HepG2 (cell line): ENCODE data around the gene HSD17B8. TPM values are rescaled to one million over a fixed set of nuclear protein-coding genes. Genes with fewer than 3 reads are reported as not detected.
A peak's percentile ranks its signal among the peaks of the same experiment; 100 is the strongest.

Source experiments
- ETV6 ChIP-seq: sonication (generic); formaldehyde crosslinking; conservative IDR thresholded peaks from 2 replicates; pipeline ENCODE4 v1.4.0; 2020; ENCODE audit warnings: missing genetic modification reagents
- FOXC1 ChIP-seq: sonication (generic); formaldehyde crosslinking; IDR thresholded peaks from 2 replicates; pipeline ENCODE4 v1.8.0; 2022; ENCODE audit warnings: mild to moderate bottlenecking, missing genetic modification reagents, borderline replicate concordance
- ISL2 ChIP-seq: sonication (generic); formaldehyde crosslinking; IDR thresholded peaks from 2 replicates; pipeline ENCODE4 v1.5.0; 2020; ENCODE audit warnings: missing genetic modification reagents
- MED13 ChIP-seq: sonication (generic); formaldehyde crosslinking; IDR thresholded peaks from 2 replicates; pipeline ENCODE4 v1.5.0; 2020; ENCODE audit warnings: missing genetic modification reagents
- NFYC ChIP-seq: IDR thresholded peaks from 2 replicates; pipeline ENCODE4 v1.6.1; 2016; ENCODE audit warnings: missing genetic modification reagents, missing compliant biosample characterization
- PTBP1 ChIP-seq: fragments of 200-400 bp; formaldehyde crosslinking; IDR thresholded peaks from 2 replicates; pipeline ENCODE4 v1.6.1; 2018; ENCODE audit warnings: low read length, low read depth; ENCODE audit not compliant: poor library complexity, severe bottlenecking
- REPIN1 ChIP-seq: sonication (generic); formaldehyde crosslinking; IDR thresholded peaks from 2 replicates; pipeline ENCODE4 v1.8.0; 2022; ENCODE audit warnings: missing genetic modification reagents, low read depth, mild to moderate bottlenecking, borderline replicate concordance
- SALL1 ChIP-seq: sonication (generic); formaldehyde crosslinking; IDR thresholded peaks from 2 replicates; pipeline ENCODE4 v1.8.0; 2022; ENCODE audit warnings: mild to moderate bottlenecking, missing genetic modification reagents
- SAP130 ChIP-seq: IDR thresholded peaks from 2 replicates; pipeline ENCODE4 v1.6.1; 2016; ENCODE audit warnings: low read depth
- ZNF224 ChIP-seq: sonication (generic); formaldehyde crosslinking; IDR thresholded peaks from 2 replicates; pipeline ENCODE4 v1.5.0; 2020; ENCODE audit warnings: mild to moderate bottlenecking, missing genetic modification reagents
- ZNF343 ChIP-seq: sonication (generic); formaldehyde crosslinking; IDR thresholded peaks from 2 replicates; pipeline ENCODE4 v1.4.0; 2020; ENCODE audit warnings: mild to moderate bottlenecking, missing genetic modification reagents
- ZNF546 ChIP-seq: sonication (generic); formaldehyde crosslinking; conservative IDR thresholded peaks from 2 replicates; pipeline ENCODE4 v1.8.1; 2023; ENCODE audit warnings: mild to moderate bottlenecking, missing genetic modification reagents
- ZNF761 ChIP-seq: sonication (generic); formaldehyde crosslinking; conservative IDR thresholded peaks from 2 replicates; pipeline ENCODE4 v1.4.0; 2020; ENCODE audit warnings: mild to moderate bottlenecking, missing genetic modification reagents
- polyA plus RNA-seq, 8 experiments: library from polyadenylated mRNA; depleted of rRNA in 3 of 8; stranded (reverse) in 7 of 8; unstranded in 1 of 8; fragments of >200 nt; fragmentation: Illumina TruSeq in 4 of 8; extraction: Trizol in 4 of 8; gene quantifications; 2 replicates each; pipeline versions ENCODE4 v1.2.1 to v1.2.3, GENCODE V29; 2011 to 2016; ENCODE audit warnings: low read depth in 4 of 8, missing spikeins in 1 of 8, mixed read lengths in 1 of 8; ENCODE audit not compliant: insufficient read depth in 1 of 8
- total RNA-seq, 5 experiments: library from RNA; depleted of rRNA; stranded (reverse); fragments of >200 nt; fragmentation: Illumina TruSeq; extraction: Trizol; gene quantifications; 2 replicates each; pipeline ENCODE4 v1.2.3, GENCODE V29; 2016; ENCODE audit warnings: low read depth in 1 of 5
- TF ChIP-seq, protein P1 (sequence below): sonication (generic); formaldehyde crosslinking; IDR thresholded peaks from 2 replicates; pipeline ENCODE4 v1.8.0; 2022; ENCODE audit warnings: mild to moderate bottlenecking, missing genetic modification reagents
- TF ChIP-seq, protein P2 (sequence below): sonication (generic); formaldehyde crosslinking; IDR thresholded peaks from 2 replicates; pipeline ENCODE4 v1.4.0; 2020; ENCODE audit warnings: missing genetic modification reagents, borderline replicate concordance
- TF ChIP-seq, protein P3 (sequence below): sonication (generic); formaldehyde crosslinking; IDR thresholded peaks from 2 replicates; pipeline ENCODE4 v1.5.0; 2020; ENCODE audit warnings: missing genetic modification reagents
- TF ChIP-seq, protein P4 (sequence below): sonication (generic); formaldehyde crosslinking; IDR thresholded peaks from 2 replicates; pipeline ENCODE4 v1.5.1; 2020; ENCODE audit warnings: missing genetic modification reagents, mild to moderate bottlenecking, borderline replicate concordance

The HSD17B8 gene
- total and polyA plus RNA-seq, 2 of the 13 experiments (the other 11 are each of a cell fraction or from before 2014, with no cell fraction given): 12.6 to 20.1 TPM

DNA sequence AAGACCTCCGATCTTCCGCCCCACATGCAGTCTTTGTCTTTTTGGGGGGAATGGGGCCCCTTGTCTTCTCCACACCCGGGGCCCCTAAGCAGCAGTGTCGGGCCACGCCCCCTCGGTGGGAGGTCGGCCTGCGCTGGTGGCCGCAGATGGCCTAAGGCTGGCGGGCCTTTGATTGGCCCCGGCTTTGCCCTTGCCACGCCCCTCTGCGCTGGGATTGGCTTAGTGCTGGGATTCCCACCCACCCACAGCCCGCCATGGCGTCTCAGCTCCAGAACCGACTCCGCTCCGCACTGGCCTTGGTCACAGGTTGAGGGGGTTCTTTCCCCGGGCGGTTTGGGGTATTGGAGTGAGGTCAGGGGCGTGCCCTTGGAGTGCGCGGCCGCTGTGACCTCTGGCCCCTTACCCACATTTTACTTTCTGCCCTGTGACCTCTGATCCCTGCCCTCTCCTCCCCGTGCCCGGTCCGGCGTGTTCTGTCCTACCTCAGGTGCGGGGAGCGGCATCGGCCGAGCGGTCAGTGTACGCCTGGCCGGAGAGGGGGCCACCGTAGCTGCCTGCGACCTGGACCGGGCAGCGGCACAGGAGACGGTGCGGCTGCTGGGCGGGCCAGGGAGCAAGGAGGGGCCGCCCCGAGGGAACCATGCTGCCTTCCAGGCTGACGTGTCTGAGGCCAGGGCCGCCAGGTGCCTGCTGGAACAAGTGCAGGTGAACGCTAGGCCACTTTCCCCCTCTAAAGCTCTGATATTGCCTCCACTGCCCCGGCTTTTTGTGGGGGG is at the start of gene HSD17B8 (continued):
- TF ChIP-seq FOXC1 (0 out of 2 replicates have a peak, but pooled peaks have one; percentile 78), PTBP1 (peak; percentile 94), ZNF761 (peak; percentile 90), SALL1 (CRISPR knock-in tag) (peak; percentile 63), SAP130 (CRISPR knock-in tag) (peak; percentile 77), ISL2 (peak; percentile 67), ETV6 (no peak), ZNF224 (CRISPR knock-in tag) (no peak), REPIN1 (CRISPR knock-in tag) (no peak; the same call in 1 of the 2 replicates), NFYC (peak; percentile 87), ZNF546 (CRISPR knock-in tag) (0 out of 2 replicates have a peak, but pooled peaks have one; percentile 27), ZNF343 (CRISPR knock-in tag) (peak; percentile 89; the same call in 1 of the 2 replicates), MED13 (CRISPR knock-in tag) (no peak; the same call in 1 of the 2 replicates)
- TF ChIP-seq, protein P1, sequence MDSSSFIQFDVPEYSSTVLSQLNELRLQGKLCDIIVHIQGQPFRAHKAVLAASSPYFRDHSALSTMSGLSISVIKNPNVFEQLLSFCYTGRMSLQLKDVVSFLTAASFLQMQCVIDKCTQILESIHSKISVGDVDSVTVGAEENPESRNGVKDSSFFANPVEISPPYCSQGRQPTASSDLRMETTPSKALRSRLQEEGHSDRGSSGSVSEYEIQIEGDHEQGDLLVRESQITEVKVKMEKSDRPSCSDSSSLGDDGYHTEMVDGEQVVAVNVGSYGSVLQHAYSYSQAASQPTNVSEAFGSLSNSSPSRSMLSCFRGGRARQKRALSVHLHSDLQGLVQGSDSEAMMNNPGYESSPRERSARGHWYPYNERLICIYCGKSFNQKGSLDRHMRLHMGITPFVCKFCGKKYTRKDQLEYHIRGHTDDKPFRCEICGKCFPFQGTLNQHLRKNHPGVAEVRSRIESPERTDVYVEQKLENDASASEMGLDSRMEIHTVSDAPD (CRISPR knock-in tag): 0 out of 2 replicates have a peak, but pooled peaks have one; percentile 79
- TF ChIP-seq, protein P2, sequence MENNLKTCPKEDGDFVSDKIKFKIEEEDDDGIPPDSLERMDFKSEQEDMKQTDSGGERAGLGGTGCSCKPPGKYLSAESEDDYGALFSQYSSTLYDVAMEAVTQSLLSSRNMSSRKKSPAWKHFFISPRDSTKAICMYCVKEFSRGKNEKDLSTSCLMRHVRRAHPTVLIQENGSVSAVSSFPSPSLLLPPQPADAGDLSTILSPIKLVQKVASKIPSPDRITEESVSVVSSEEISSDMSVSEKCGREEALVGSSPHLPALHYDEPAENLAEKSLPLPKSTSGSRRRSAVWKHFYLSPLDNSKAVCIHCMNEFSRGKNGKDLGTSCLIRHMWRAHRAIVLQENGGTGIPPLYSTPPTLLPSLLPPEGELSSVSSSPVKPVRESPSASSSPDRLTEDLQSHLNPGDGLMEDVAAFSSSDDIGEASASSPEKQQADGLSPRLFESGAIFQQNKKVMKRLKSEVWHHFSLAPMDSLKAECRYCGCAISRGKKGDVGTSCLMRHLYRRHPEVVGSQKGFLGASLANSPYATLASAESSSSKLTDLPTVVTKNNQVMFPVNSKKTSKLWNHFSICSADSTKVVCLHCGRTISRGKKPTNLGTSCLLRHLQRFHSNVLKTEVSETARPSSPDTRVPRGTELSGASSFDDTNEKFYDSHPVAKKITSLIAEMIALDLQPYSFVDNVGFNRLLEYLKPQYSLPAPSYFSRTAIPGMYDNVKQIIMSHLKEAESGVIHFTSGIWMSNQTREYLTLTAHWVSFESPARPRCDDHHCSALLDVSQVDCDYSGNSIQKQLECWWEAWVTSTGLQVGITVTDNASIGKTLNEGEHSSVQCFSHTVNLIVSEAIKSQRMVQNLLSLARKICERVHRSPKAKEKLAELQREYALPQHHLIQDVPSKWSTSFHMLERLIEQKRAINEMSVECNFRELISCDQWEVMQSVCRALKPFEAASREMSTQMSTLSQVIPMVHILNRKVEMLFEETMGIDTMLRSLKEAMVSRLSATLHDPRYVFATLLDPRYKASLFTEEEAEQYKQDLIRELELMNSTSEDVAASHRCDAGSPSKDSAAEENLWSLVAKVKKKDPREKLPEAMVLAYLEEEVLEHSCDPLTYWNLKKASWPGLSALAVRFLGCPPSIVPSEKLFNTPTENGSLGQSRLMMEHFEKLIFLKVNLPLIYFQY: peak; percentile 86
- TF ChIP-seq, protein P3, sequence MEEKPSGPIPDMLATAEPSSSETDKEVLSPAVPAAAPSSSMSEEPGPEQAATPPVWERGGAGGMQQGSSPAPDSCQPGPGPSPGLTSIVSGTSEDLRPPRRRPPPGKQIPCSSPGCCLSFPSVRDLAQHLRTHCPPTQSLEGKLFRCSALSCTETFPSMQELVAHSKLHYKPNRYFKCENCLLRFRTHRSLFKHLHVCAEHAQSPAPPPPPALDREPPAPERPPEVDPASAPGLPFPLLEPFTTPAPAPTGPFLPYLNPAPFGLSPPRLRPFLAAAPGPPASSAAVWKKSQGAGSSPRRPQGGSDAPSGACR (CRISPR knock-in tag): peak; percentile 62; the same call in 1 of the 2 replicates
- TF ChIP-seq, protein P4, sequence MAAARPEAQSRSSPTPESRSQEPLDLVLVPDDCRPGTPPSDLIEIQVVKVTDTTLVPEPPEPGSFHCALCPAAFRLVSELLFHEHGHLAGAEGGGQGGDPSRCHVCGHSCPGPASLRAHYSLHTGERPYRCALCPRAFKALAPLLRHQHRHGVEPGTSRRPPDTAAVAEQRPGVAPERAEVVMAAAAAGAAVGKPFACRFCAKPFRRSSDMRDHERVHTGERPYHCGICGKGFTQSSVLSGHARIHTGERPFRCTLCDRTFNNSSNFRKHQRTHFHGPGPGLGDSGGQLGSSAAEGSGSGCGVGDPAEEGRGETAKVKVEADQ: peak; percentile 52; the same call in 1 of the 2 replicates
